H1 (cell line): ENCODE results near the gene ACADVL. TPM values are rescaled to one million over a fixed set of nuclear protein-coding genes. Genes with fewer than 3 reads are reported as not detected.

Experiments
- CTCF ChIA-PET: fragments of 300-600 bp; sonication (Branson Sonifier 250); formaldehyde crosslinking; loops from one replicate; lab custom pipeline; 2021; ENCODE audit not compliant: partially characterized antibody; lab: Charles Lee
- POLR2A ChIA-PET: fragments of 300-600 bp; sonication (Branson Sonifier 250); formaldehyde crosslinking; loops from one replicate; lab custom pipeline; 2021; ENCODE audit warnings: inconsistent platforms; ENCODE audit not compliant: partially characterized antibody; lab: Charles Lee
- DNase-seq, 2 experiments: peaks; one replicate each; pipeline versions ENCODE4 v3.0.0 to v3.0.0-alpha.2; 2010 to 2022; ENCODE audit warnings: low spot score in 2 of 2, low read depth in 1 of 2, mixed read lengths in 1 of 2
- FAIRE-seq: peaks from 2 replicates; lab custom pipeline; 2011; peaks lifted over from hg19 to GRCh38; lab: Jason Lieb, UNC
- H2AFZ ChIP-seq: 2 replicates; pipeline ENCODE4 v1.8.1; 2012; ENCODE audit warnings: low read length, inconsistent platforms
- H2AK5ac ChIP-seq: 2 replicates; pipeline ENCODE4 v1.6.1; 2013; ENCODE audit warnings: low read depth, low read length
- H2BK120ac ChIP-seq: replicated peaks from 2 replicates; pipeline ENCODE3; 2013; ENCODE audit warnings: low read depth, low read length, inconsistent platforms
- H2BK12ac ChIP-seq: 2 replicates; pipeline ENCODE4 v1.6.1; 2013; ENCODE audit warnings: low read depth, low read length
- H2BK15ac ChIP-seq: 2 replicates; pipeline ENCODE4 v1.6.1; 2013; ENCODE audit warnings: low read length
- H2BK20ac ChIP-seq: 2 replicates; pipeline ENCODE4 v1.6.1; 2013; ENCODE audit warnings: low read length
- H2BK5ac ChIP-seq: 2 replicates; pipeline ENCODE4 v1.6.1; 2013; ENCODE audit warnings: low read depth, low read length
- H3K14ac ChIP-seq: 2 replicates; pipeline ENCODE4 v1.6.1; 2013; ENCODE audit warnings: inconsistent platforms; ENCODE audit not compliant: insufficient read length
- H3K18ac ChIP-seq: 2 replicates; pipeline ENCODE4 v1.6.1; 2013; ENCODE audit warnings: low read length; ENCODE audit errors: extremely low read depth
- H3K23ac ChIP-seq: 2 replicates; pipeline ENCODE4 v1.6.1; 2013; ENCODE audit warnings: inconsistent platforms; ENCODE audit not compliant: insufficient read length
- H3K23me2 ChIP-seq: 2 replicates; pipeline ENCODE4 v1.6.1; 2013; ENCODE audit warnings: low read depth, low read length
- H3K27ac ChIP-seq: 2 replicates; pipeline ENCODE4 v1.6.1; 2011; ENCODE audit warnings: low read depth, low read length, inconsistent platforms
- H3K27me3 ChIP-seq, 4 experiments: replicated peaks in 1 of 4; 1 replicate in 1 of 4; 2 replicates in 3 of 4; pipeline versions ENCODE4 v1.6.1 to v1.8.1; 2011 to 2013; ENCODE audit warnings: low read length in 3 of 4, mild to moderate bottlenecking in 3 of 4, inconsistent platforms in 2 of 4, mixed read lengths in 2 of 4, moderate library complexity in 1 of 4; ENCODE audit not compliant: control insufficient read depth in 3 of 4, insufficient read depth in 3 of 4; ENCODE audit errors: extremely low read depth in 1 of 4
- H3K36me3 ChIP-seq, 4 experiments: 2 replicates each; pipeline versions ENCODE4 v1.6.1 to v1.8.1; 2011 to 2013; ENCODE audit warnings: mild to moderate bottlenecking in 4 of 4, low read length in 3 of 4, moderate library complexity in 2 of 4, control low read depth in 1 of 4, inconsistent platforms in 1 of 4; ENCODE audit not compliant: insufficient read depth in 4 of 4, control insufficient read depth in 2 of 4
- H3K4ac ChIP-seq: replicated peaks from 2 replicates; pipeline ENCODE3; 2013; ENCODE audit warnings: low read length, low read depth, mixed read lengths, inconsistent platforms; ENCODE audit not compliant: insufficient read length
- H3K4me1 ChIP-seq, 4 experiments: replicated peaks in 1 of 4; 1 replicate in 1 of 4; 2 replicates in 3 of 4; pipeline versions ENCODE4 v1.6.1 to v1.8.1; 2011 to 2013; ENCODE audit warnings: low read length in 3 of 4, inconsistent platforms in 2 of 4, mixed read lengths in 1 of 4; ENCODE audit not compliant: insufficient read depth in 4 of 4, control insufficient read depth in 3 of 4
- H3K4me2 ChIP-seq, 2 experiments: 2 replicates each; pipeline versions ENCODE4 v1.6.1 to v1.8.1; 2011 to 2013; ENCODE audit warnings: low read depth in 2 of 2, low read length in 2 of 2, control low read depth in 1 of 2, inconsistent platforms in 1 of 2, mild to moderate bottlenecking in 1 of 2; ENCODE audit not compliant: insufficient read depth in 1 of 2
- H3K4me3 ChIP-seq, 4 experiments: fragments of 200-600, 300-600 bp in 1 of 4; sonication (generic), shearing (Covaris generic), sonication (Bioruptor Twin) in 1 of 4; 2 replicates each; pipeline versions ENCODE4 v1.5.1 to v1.8.1; 2011 to 2016; ENCODE audit warnings: low read length in 4 of 4, low read depth in 3 of 4, control low read depth in 2 of 4, inconsistent platforms in 2 of 4, mild to moderate bottlenecking in 2 of 4, mixed read lengths in 1 of 4, moderate library complexity in 1 of 4; ENCODE audit not compliant: insufficient read depth in 2 of 4; ENCODE audit errors: extremely low read depth in 1 of 4
- H3K56ac ChIP-seq: replicated peaks from 2 replicates; pipeline ENCODE3; 2013; ENCODE audit warnings: low read depth, mild to moderate bottlenecking, mixed read lengths, low read length, inconsistent platforms; ENCODE audit not compliant: insufficient read length
- H3K79me1 ChIP-seq: 2 replicates; pipeline ENCODE4 v1.6.1; 2013; ENCODE audit warnings: low read depth, low read length, control low read depth
- H3K79me2 ChIP-seq, 2 experiments: 2 replicates each; pipeline versions ENCODE4 v1.6.1 to v1.8.1; 2012 to 2013; ENCODE audit warnings: low read length in 2 of 2, mild to moderate bottlenecking in 2 of 2, inconsistent platforms in 1 of 2; ENCODE audit not compliant: insufficient read depth in 2 of 2, control insufficient read depth in 1 of 2
- H3K9ac ChIP-seq, 4 experiments: replicated peaks in 1 of 4; 1 replicate in 1 of 4; 2 replicates in 3 of 4; pipeline versions ENCODE4 v1.6.1 to v1.8.1; 2011 to 2013; ENCODE audit warnings: low read depth in 3 of 4, low read length in 3 of 4, control low read depth in 2 of 4, mild to moderate bottlenecking in 2 of 4, moderate library complexity in 2 of 4, inconsistent platforms in 1 of 4; ENCODE audit errors: extremely low read depth in 1 of 4
- H3K9me3 ChIP-seq, 2 experiments: 2 replicates each; pipeline versions ENCODE4 v1.6.1 to v1.8.1; 2012 to 2013; ENCODE audit warnings: mild to moderate bottlenecking in 2 of 2, moderate library complexity in 2 of 2, control low read depth in 1 of 2, inconsistent platforms in 1 of 2, low read depth in 1 of 2, low read length in 1 of 2, mixed read lengths in 1 of 2; ENCODE audit not compliant: insufficient read depth in 2 of 2
- H4K20me1 ChIP-seq, 2 experiments: replicated peaks in 1 of 2; 2 replicates each; pipeline versions ENCODE3 to v1.8.1; 2011 to 2013; ENCODE audit warnings: inconsistent platforms in 2 of 2, low read length in 2 of 2, mild to moderate bottlenecking in 1 of 2; ENCODE audit not compliant: insufficient read depth in 2 of 2, control insufficient read depth in 1 of 2
- H4K5ac ChIP-seq: 2 replicates; pipeline ENCODE4 v1.6.1; 2013; ENCODE audit warnings: low read length, low read depth, mixed read lengths, inconsistent platforms; ENCODE audit not compliant: insufficient read length
- H4K8ac ChIP-seq: 2 replicates; pipeline ENCODE4 v1.8.0; 2013; ENCODE audit warnings: mild to moderate bottlenecking, moderate library complexity, low read length, inconsistent platforms; ENCODE audit not compliant: insufficient read depth; ENCODE audit errors: extremely low read depth
- H4K91ac ChIP-seq: replicated peaks from 2 replicates; pipeline ENCODE3; 2013; ENCODE audit warnings: low read length, mixed read lengths, inconsistent platforms; ENCODE audit not compliant: insufficient read length
- BCL11A ChIP-seq, 2 experiments: IDR thresholded peaks; one replicate each; pipeline ENCODE4 v1.6.1; 2011; ENCODE audit warnings: low read depth in 2 of 2, low read length in 2 of 2, mild to moderate bottlenecking in 2 of 2
- CREB1 ChIP-seq: IDR thresholded peaks from 2 replicates; pipeline ENCODE4 v1.6.1; 2012; ENCODE audit warnings: inconsistent platforms
- CTBP2 ChIP-seq: IDR thresholded peaks from 2 replicates; pipeline ENCODE4 v1.7.0; 2011; ENCODE audit warnings: borderline replicate concordance, mild to moderate bottlenecking, moderate library complexity, mixed read lengths, low read length; ENCODE audit not compliant: insufficient read depth, insufficient read length
- EP300 ChIP-seq, 2 experiments: IDR thresholded peaks; 1 replicate in 1 of 2; 2 replicates in 1 of 2; pipeline ENCODE4 v1.6.1; 2011 to 2012; ENCODE audit warnings: low read depth in 2 of 2, low read length in 2 of 2, mild to moderate bottlenecking in 2 of 2, borderline replicate concordance in 1 of 2, inconsistent platforms in 1 of 2, moderate library complexity in 1 of 2
- TAF7 ChIP-seq: optimal IDR thresholded peaks from 2 replicates; pipeline ENCODE3; 2011; ENCODE audit warnings: low read depth, mild to moderate bottlenecking, inconsistent platforms, low read length, moderate library complexity, borderline replicate concordance
- WGBS, 2 experiments: shearing (Covaris generic) in 1 of 2; methylation state at CpG; one replicate each; pipeline versions ENCODE4 v1.1.6 to v1.1.7; 2013 to 2015; ENCODE audit warnings: low lambda C conversion rate in 2 of 2, mixed read lengths in 2 of 2, inconsistent platforms in 1 of 2, low coverage in 1 of 2, missing lambda C conversion rate in 1 of 2; ENCODE audit not compliant: insufficient replicate concordance in 2 of 2, insufficient coverage in 1 of 2, insufficient read length in 1 of 2; ENCODE audit errors: extremely low coverage in 1 of 2, missing lambda C conversion rate in 1 of 2; 5-methylcytosine and 5-hydroxymethylcytosine counted together
- polyA plus RNA-seq, 7 experiments: library from polyadenylated mRNA; depleted of rRNA in 3 of 7; stranded (reverse) in 5 of 7; unstranded in 2 of 7; fragments of >200 nt in 5 of 7; fragments of 200-250 nt in 2 of 7; gene quantifications; 1 replicate in 5 of 7; 2 replicates in 1 of 7; 4 replicates in 1 of 7; pipeline versions ENCODE4 v1.2.1 to v1.2.3, GENCODE V29; 2011 to 2013; ENCODE audit warnings: missing spikeins in 2 of 7, mixed read lengths in 2 of 7
- total RNA-seq: library from RNA; stranded (reverse); fragmentation: NEBNext Ultra II Directional; extraction: Animal tissue kit (Norgen Biotek cat#: 25700); gene quantifications from 2 replicates; pipeline ENCODE4 v1.2.1, GENCODE V29; 2021

The ACADVL gene
- total and polyA plus RNA-seq, 2 of the 8 experiments (the other 6 are each of a cell fraction or from before 2014, with no cell fraction given) = 181 to 231 TPM

GRCh38 chr17:7184647-7185046 lies 35.1 kb upstream of the ACADVL start:
- no peak overlapping the region for H3K27ac ChIP-seq
- CTCF ChIA-PET = interaction anchor here (0.8 to 5.4 kb wide), 8 partner anchors 10 to 140 kb away, joined by 3 to 32 read pairs (median 5); partner anchors contain the start of gene SLC16A11
- no peak for TF ChIP-seq BCL11A (IDR thresholded peaks at IDR 0.05; ENCODE audit: low read depth in 2 of 2, low read length in 2 of 2)
- TF ChIP-seq EP300 (IDR thresholded peaks at IDR 0.05; ENCODE audit: borderline replicate concordance in 1 of 2, low read depth in 2 of 2, low read length in 2 of 2) = no peak
- no peak for TF ChIP-seq CREB1
- TF ChIP-seq CTBP2 = no peak
- no peak for TF ChIP-seq TAF7

More at GRCh38 chr17:7184647-7185046, 35.1 kb upstream of the ACADVL start:
- Histone ChIP-seq H3K4me2 (no peak overlapping the region), H3K56ac (no peak overlapping the region), H3K36me3 (peaks cover 0 to 3% (median 1%) of the 10 kb centered on the region in 4 experiments; a peak in 1 of 8 replicates), H3K23me2 (no peaks in the 10 kb centered on the region), H2BK15ac (no peak overlapping the region), H3K9ac (no peak overlapping the region), H3K4me1 (no peaks in the 10 kb centered on the region; a peak in 1 of 7 replicates), H3K23ac (no peak overlapping the region), H4K91ac (no peak overlapping the region), H3K9me3 (no peaks in the 10 kb centered on the region), H2BK12ac (no peak overlapping the region), H3K14ac (no peak overlapping the region), H2AK5ac (no peak overlapping the region), H2BK20ac (no peak overlapping the region), H3K27me3 (no peaks in the 10 kb centered on the region), H2BK5ac (no peak overlapping the region), H3K4me3 (no peak overlapping the region), H4K8ac (no peak overlapping the region), H4K20me1 (peaks cover 0 to 2% of the 10 kb centered on the region in 2 experiments), H2AFZ (no peak overlapping the region), H3K18ac (no peak overlapping the region), H4K5ac (no peak overlapping the region), H2BK120ac (no peak overlapping the region), H3K79me2 (no peaks in the 10 kb centered on the region), H3K79me1 (no peaks in the 10 kb centered on the region), H3K4ac (no peak overlapping the region)
- WGBS, 2 experiments = 92% methylated on average over 6 of the region's 6 CpGs; no CpG with 5 or more reads in 1 of the 2 experiments
- FAIRE-seq (no peak), DNase-seq (no peak)
- POLR2A ChIA-PET = interaction anchor here (0.6 to 1.4 kb wide), 7 partner anchors 11 to 77 kb away, joined by 3 to 4 read pairs (median 3); partner anchors contain the start of genes ACADVL, DLG4 and GABARAP
